Measurements from ENCODE around the gene ROBO1.

GRCh38 chr3:78629544-78629943 lies 1138.3 kb downstream of the ROBO1 start:
- TF ChIP-seq CTCF (IDR thresholded peaks at IDR 0.05; ENCODE audit: insufficient read depth, low read length, poor library complexity, severe bottlenecking) = no peak
- no peak for TF ChIP-seq EZH2phosphoT487 (conservative IDR thresholded peaks at IDR 0.05; ENCODE audit: low read length)
